Head of caudate nucleus (tissue), 42 donors: ENCODE results near the gene PIK3R1.
"Not testable (repeated sequence)": the region's sequence is repeated elsewhere in the genome, so short reads cannot be mapped to it uniquely, and the experiment has no call there.

Source experiments
- DNase-seq, 42 donors: peaks; one replicate each; pipeline versions ENCODE4 v3.0.0 to v3.0.0-alpha.2; 2020 to 2021; ENCODE audit warnings: mixed read lengths in 7 of 42
- intact Hi-C: fragments of 100-400 bp; cut with DNase I; formaldehyde crosslinking; loops from one replicate; pipeline ENCODE4 v1.15.0; 2022

Gene PIK3R1

GRCh38 chr5:68223904-68224303 lies 8.3 kb downstream of the PIK3R1 start:
- intact Hi-C loops = no loop called here

GRCh38 chr5:68224509-68225187 lies 9.1 kb downstream of the PIK3R1 start:
- no peak for DNase-seq
- intact Hi-C loops = no loop called here

More at GRCh38 chr5:68223904-68224303, 8.3 kb downstream of the PIK3R1 start:
- DNase-seq = no peak

GRCh38 chr5:68225188-68225910 lies 9.8 kb downstream of the PIK3R1 start:
- intact Hi-C loops = no loop called here
- DNase-seq = peak in 18 of 42 donors; percentile 31 to 81 (median 52)

- intact Hi-C loops = no loop called here
- no peak for DNase-seq
Measured at GRCh38 chr5:68225911-68226545, 10.5 kb downstream of the PIK3R1 start.

GRCh38 chr5:68226546-68227073 lies 11.1 kb downstream of the PIK3R1 start:
- no peak for DNase-seq
- intact Hi-C loops = no loop called here

GRCh38 chr5:68227532-68228160 lies 12.1 kb downstream of the PIK3R1 start:
- no peak for DNase-seq
- intact Hi-C loops = no loop called here

- DNase-seq = no peak
- intact Hi-C loops = no loop called here
Measured at GRCh38 chr5:68229416-68229815, 13.9 kb downstream of the PIK3R1 start.

GRCh38 chr5:68230285-68230684 lies 14.7 kb downstream of the PIK3R1 start:
- intact Hi-C loops = no loop called here
- DNase-seq = peak in 1 of 42 donors; percentile 55

GRCh38 chr5:68231414-68232076 lies 16.0 kb downstream of the PIK3R1 start:
- intact Hi-C loops = no loop called here

GRCh38 chr5:68232277-68232676 lies 16.7 kb downstream of the PIK3R1 start:
- intact Hi-C loops = no loop called here
- DNase-seq = no peak

More at GRCh38 chr5:68231414-68232076, 16.0 kb downstream of the PIK3R1 start:
- DNase-seq = no peak

GRCh38 chr5:68233075-68233474 lies 17.5 kb downstream of the PIK3R1 start:
- no peak for DNase-seq
- intact Hi-C loops = no loop called here

GRCh38 chr5:68235229-68235628 lies 19.7 kb downstream of the PIK3R1 start:
- intact Hi-C loops, DNase-seq: not testable (repeated sequence)

GRCh38 chr5:68237715-68238114 lies 22.2 kb downstream of the PIK3R1 start:
- DNase-seq = no peak
- intact Hi-C loops = no loop called here

GRCh38 chr5:68239487-68239886 lies 23.9 kb downstream of the PIK3R1 start:
- DNase-seq = peak in 36 of 42 donors; percentile 35 to 80 (median 60)
- intact Hi-C loops = no loop called here

- intact Hi-C loops = no loop called here
- DNase-seq = no peak
Measured at GRCh38 chr5:68240202-68240601, 24.6 kb downstream of the PIK3R1 start.

- intact Hi-C loops = no loop called here
Measured at GRCh38 chr5:68240771-68241170, 25.2 kb downstream of the PIK3R1 start.

GRCh38 chr5:68242743-68243142 lies 27.2 kb downstream of the PIK3R1 start:
- intact Hi-C loops = no loop called here
- DNase-seq = no peak

More at GRCh38 chr5:68240771-68241170, 25.2 kb downstream of the PIK3R1 start:
- no peak for DNase-seq

GRCh38 chr5:68243251-68243650 lies 27.7 kb downstream of the PIK3R1 start:
- intact Hi-C loops = no loop called here

GRCh38 chr5:68243681-68244080 lies 28.1 kb downstream of the PIK3R1 start:
- intact Hi-C loops = no loop called here
- no peak for DNase-seq

More at GRCh38 chr5:68243251-68243650, 27.7 kb downstream of the PIK3R1 start:
- no peak for DNase-seq
